AG04450 (cell line): ENCODE results near the gene CCNY. TPM values are rescaled to one million over a fixed set of nuclear protein-coding genes. Genes with fewer than 3 reads are reported as not detected.

Experiments
- CTCF ChIA-PET: fragments of 300-600, 350-600 bp; formaldehyde crosslinking; extraction: SDS; loops from one replicate; lab custom pipeline; 2022; ENCODE audit warnings: antibody characterized with exemption, inconsistent platforms; lab: Charles Lee
- POLR2A ChIA-PET: fragments of 350-600 bp; formaldehyde crosslinking; extraction: SDS; loops from one replicate; lab custom pipeline; 2021; ENCODE audit warnings: antibody characterized with exemption, inconsistent platforms; lab: Yijun Ruan, JAX
- DNase-seq: peaks from one replicate; pipeline ENCODE4 v3.0.0-alpha.2; 2011; ENCODE audit warnings: low read depth, low spot score
- H3K27ac ChIP-seq: one replicate; pipeline ENCODE4 v1.5.1; 2012; ENCODE audit warnings: low read depth, low read length, control low read depth
- H3K27me3 ChIP-seq: one replicate; pipeline ENCODE4 v1.6.0; 2012; ENCODE audit warnings: low read length; ENCODE audit not compliant: control insufficient read depth, insufficient read depth
- H3K4me3 ChIP-seq: 2 replicates; pipeline ENCODE4 v1.5.1; 2011; ENCODE audit warnings: mild to moderate bottlenecking, low read depth, low read length, control low read depth
- H3K9me3 ChIP-seq: 2 replicates; pipeline ENCODE4 v1.5.1; 2012; ENCODE audit warnings: low read length; ENCODE audit not compliant: control insufficient read depth, insufficient read depth
- CTCF ChIP-seq: IDR thresholded peaks from 2 replicates; pipeline ENCODE4 v1.5.1; 2011; ENCODE audit warnings: low read depth, low read length, control low read depth, inconsistent platforms
- polyA plus RNA-seq: library from polyadenylated mRNA; depleted of rRNA; stranded (reverse); fragments of >200 nt; gene quantifications from 2 replicates; pipeline ENCODE4 v1.2.3, GENCODE V29; 2011

CCNY gene
- polyA plus RNA-seq, 1 experiment, result 90.2 TPM

- ChIA-PET CTCF (interaction anchor here (1.0 to 4.6 kb wide), 2 partner anchors 326 to 1315 kb away, joined by 4 to 33 read pairs; no protein-coding TSS in a partner anchor), POLR2A (no interaction called here)
- H3K9me3 ChIP-seq, result no peaks in the 10 kb centered on the region; the same call in 1 of the 2 replicates
- no peak for TF ChIP-seq CTCF
- H3K4me3 ChIP-seq, result no peak overlapping the region
- no peaks in the 10 kb centered on the region for H3K27me3 ChIP-seq
- DNase-seq, result no peak
- peak overlapping the region; percentile 57 for H3K27ac ChIP-seq
Measured at GRCh38 chr10:35565602-35566081, 229.3 kb downstream of the CCNY start.

GRCh38 chr10:35567951-35568350 is 231.6 kb downstream of the CCNY start:
- H3K9me3 ChIP-seq, result no peaks in the 10 kb centered on the region; the same call in 1 of the 2 replicates
- TF ChIP-seq CTCF, result no peak
- H3K27ac ChIP-seq, result no peak overlapping the region
- no peak overlapping the region for H3K4me3 ChIP-seq
- ChIA-PET CTCF (no interaction called here), POLR2A (no interaction called here)
- DNase-seq, result no peak
- no peaks in the 10 kb centered on the region for H3K27me3 ChIP-seq

GRCh38 chr10:35568483-35569015 is 232.2 kb downstream of the CCNY start:
- no peak overlapping the region for H3K27ac ChIP-seq
- no peak for DNase-seq
- no peak for TF ChIP-seq CTCF

GRCh38 chr10:35569111-35569707 is 232.9 kb downstream of the CCNY start:
- Histone ChIP-seq H3K27me3 (no peaks in the 10 kb centered on the region), H3K27ac (peak overlapping the region; percentile 31), H3K4me3 (no peak overlapping the region), H3K9me3 (no peaks in the 10 kb centered on the region; the same call in 1 of the 2 replicates)
- ChIA-PET CTCF (no interaction called here), POLR2A (interaction anchor here (0.6 kb wide), 1 partner anchor 478 kb away, joined by 3 read pairs; no protein-coding TSS in a partner anchor)
- TF ChIP-seq CTCF, result no peak
- no peak for DNase-seq

More at GRCh38 chr10:35568483-35569015, 232.2 kb downstream of the CCNY start:
- Histone ChIP-seq H3K4me3 (no peak overlapping the region), H3K27me3 (no peaks in the 10 kb centered on the region), H3K9me3 (no peaks in the 10 kb centered on the region; the same call in 1 of the 2 replicates)
- CTCF ChIA-PET, result no interaction called here
- POLR2A ChIA-PET, result interaction anchor here (0.6 kb wide), 1 partner anchor 477 kb away, joined by 3 read pairs; no protein-coding TSS in a partner anchor

GRCh38 chr10:35569836-35570235 is 233.5 kb downstream of the CCNY start:
- no peak for DNase-seq
- Histone ChIP-seq H3K27me3 (no peaks in the 10 kb centered on the region), H3K27ac (no peak overlapping the region), H3K9me3 (no peaks in the 10 kb centered on the region; the same call in 1 of the 2 replicates), H3K4me3 (no peak overlapping the region)
- ChIA-PET POLR2A (no interaction called here), CTCF (no interaction called here)
- TF ChIP-seq CTCF, result no peak
